K562 (cell line): Measurements from ENCODE around the gene KCNH8. TPM values are rescaled to one million over a fixed set of nuclear protein-coding genes. Genes with fewer than 3 reads are reported as not detected.
"Not testable (repeated sequence)": the region's sequence is repeated elsewhere in the genome, so short reads cannot be mapped to it uniquely, and the experiment has no call there.

ENCODE experiments used
- ATAC-seq: fragments of 200-7000 bp; cut with Tn5 transposase; 3 replicates; pipeline ENCODE4 v1.9.1; 2020; ENCODE audit warnings: moderate library complexity
- BruUV-seq: library from RNA; stranded (reverse); fragments of 400-500 nt; replicated peaks from 2 replicates; lab custom pipeline; 2021; lab: Mats Ljungman, UMichigan
- CTCF ChIA-PET: fragments of 300-600 bp; formaldehyde crosslinking; extraction: SDS; loops from one replicate; lab custom pipeline; 2021; ENCODE audit warnings: low intra/inter-chr PET ratio; lab: Yijun Ruan, JAX
- POLR2A ChIA-PET: fragments of 300-600, 350-650 bp; sonication (Branson Sonifier 250); formaldehyde crosslinking; extraction: SDS; loops from one replicate; lab custom pipeline; 2021; ENCODE audit warnings: antibody characterized with exemption, inconsistent platforms; lab: Yijun Ruan, JAX
- DNase-seq, 4 experiments: peaks; one replicate each; pipeline versions ENCODE4 v3.0.0 to v3.0.0-alpha.2; 2011 to 2018; ENCODE audit warnings: low spot score in 3 of 4, mixed read lengths in 3 of 4; ENCODE audit errors: extremely low read depth in 1 of 4
- FAIRE-seq: peaks from 2 replicates; lab custom pipeline; 2011; peaks lifted over from hg19 to GRCh38; lab: Jason Lieb, UNC
- H2AFZ ChIP-seq: 2 replicates; pipeline ENCODE4 v1.6.0; 2011; ENCODE audit warnings: low read depth, low read length, control low read depth, inconsistent platforms
- H3K27ac ChIP-seq: fragments of 200-600 bp; 3 replicates; pipeline ENCODE4 v1.8.0; 2011; ENCODE audit warnings: low read depth, mild to moderate bottlenecking, control low read depth, inconsistent platforms, low read length, moderate library complexity, mixed read lengths; ENCODE audit errors: extremely low read depth
- H3K27me3 ChIP-seq, 2 experiments: fragments of 300-600 bp in 1 of 2; 2 replicates in 1 of 2; 3 replicates in 1 of 2; pipeline versions ENCODE4 v1.6.0 to v1.8.0; 2011; ENCODE audit warnings: inconsistent platforms in 2 of 2, low read length in 2 of 2, mild to moderate bottlenecking in 1 of 2, mixed read lengths in 1 of 2, moderate library complexity in 1 of 2; ENCODE audit not compliant: control insufficient read depth in 2 of 2, insufficient read depth in 2 of 2
- H3K36me3 ChIP-seq: fragments of 300-600 bp; 3 replicates; pipeline ENCODE4 v1.8.0; 2011; ENCODE audit warnings: mild to moderate bottlenecking, low read length, inconsistent platforms; ENCODE audit not compliant: control insufficient read depth, insufficient read depth
- H3K4me1 ChIP-seq, 2 experiments: fragments of 200-600 bp in 1 of 2; replicated peaks in 1 of 2; 2 replicates in 1 of 2; 3 replicates in 1 of 2; pipeline versions ENCODE4 v1.5.1 to v1.8.0; 2011; ENCODE audit warnings: inconsistent platforms in 2 of 2, low read length in 2 of 2, mild to moderate bottlenecking in 1 of 2, mixed read lengths in 1 of 2, moderate library complexity in 1 of 2; ENCODE audit not compliant: control insufficient read depth in 2 of 2, insufficient read depth in 2 of 2
- H3K4me2 ChIP-seq: 2 replicates; pipeline ENCODE4 v1.6.1; 2011; ENCODE audit warnings: low read length, control low read depth, inconsistent platforms, mixed read lengths; ENCODE audit not compliant: insufficient read depth
- H3K4me3 ChIP-seq: fragments of 200-600 bp; sonication (generic), shearing (Covaris generic); 2 replicates; pipeline ENCODE4 v1.5.1; 2016; ENCODE audit warnings: control low read depth, inconsistent platforms
- H3K79me2 ChIP-seq: fragments of 200-600 bp; 3 replicates; pipeline ENCODE4 v1.8.0; 2011; ENCODE audit warnings: low read length, inconsistent platforms; ENCODE audit not compliant: control insufficient read depth, insufficient read depth
- H3K9ac ChIP-seq, 2 experiments: 2 replicates each; pipeline versions ENCODE4 v1.6.0 to v1.6.1; 2011; ENCODE audit warnings: low read depth in 2 of 2, low read length in 2 of 2, control low read depth in 1 of 2, inconsistent platforms in 1 of 2, mild to moderate bottlenecking in 1 of 2, mixed read lengths in 1 of 2; ENCODE audit not compliant: insufficient read depth in 1 of 2
- H3K9me1 ChIP-seq: one replicate; pipeline ENCODE4 v1.6.0; 2011; ENCODE audit warnings: inconsistent platforms, mild to moderate bottlenecking, low read length, moderate library complexity; ENCODE audit not compliant: control insufficient read depth, insufficient read depth
- H3K9me3 ChIP-seq: replicated peaks from 2 replicates; pipeline ENCODE4 v1.5.1; 2011; ENCODE audit warnings: low read depth, low read length, inconsistent platforms; ENCODE audit not compliant: control insufficient read depth, insufficient read depth
- H4K20me1 ChIP-seq: replicated peaks from 2 replicates; pipeline ENCODE4 v1.6.1; 2011; ENCODE audit warnings: low read length, inconsistent platforms, mixed read lengths; ENCODE audit not compliant: control insufficient read depth, insufficient read depth
- KDM5B ChIP-seq: fragments of 200-600 bp; sonication (generic); IDR thresholded peaks from 2 replicates; pipeline ENCODE4 v1.6.1; 2012; ENCODE audit warnings: low read depth, mild to moderate bottlenecking, moderate library complexity, low read length, control low read depth, inconsistent platforms; ENCODE audit not compliant: insufficient replicate concordance
- NBN ChIP-seq: fragments of 450-650 bp; IDR thresholded peaks from 2 replicates; pipeline ENCODE4 v1.6.1; 2016; ENCODE audit warnings: low read depth, mild to moderate bottlenecking
- U2AF2 ChIP-seq: fragments of 200-400 bp; formaldehyde crosslinking; optimal IDR thresholded peaks from 2 replicates; pipeline ENCODE3; 2017; ENCODE audit warnings: low read depth, mild to moderate bottlenecking, low read length
- YBX1 ChIP-seq: fragments of 450-650 bp; IDR thresholded peaks from 2 replicates; pipeline ENCODE4 v1.7.1; 2016; ENCODE audit warnings: mild to moderate bottlenecking
- WGBS: fragments of 100-300 bp; shearing (Covaris generic); methylation state at CpG from one replicate; pipeline ENCODE4 v1.1.6; 2016; ENCODE audit warnings: low coverage, mixed read lengths; ENCODE audit not compliant: insufficient coverage; ENCODE audit errors: missing lambda C conversion rate; 5-methylcytosine and 5-hydroxymethylcytosine counted together
- in situ Hi-C: fragments of 300-500 bp; cut with MboI; formaldehyde crosslinking; loops from 4 replicates; pipeline ENCODE4 v1.15.0; 2018; ENCODE audit warnings: inconsistent platforms, mixed read lengths
- intact Hi-C: fragments of 100-400 bp; cut with micrococcal nuclease; formaldehyde crosslinking; loops from 2 replicates; pipeline ENCODE4 v1.14.2; 2022
- polyA plus RNA-seq, 8 experiments: library from polyadenylated mRNA; depleted of rRNA in 4 of 8; stranded (reverse) in 5 of 8; unstranded in 3 of 8; fragments of >200 nt; fragmentation: Nextera tagmentation in 2 of 8; fragmentation: Illumina TruSeq in 1 of 8; extraction: Ambion mirVana in 2 of 8; extraction: Trizol in 1 of 8; gene quantifications; 2 replicates each; pipeline versions ENCODE4 v1.2.1 to v1.2.3, GENCODE V29; 2011 to 2014; ENCODE audit warnings: inconsistent platforms in 1 of 8, missing spikeins in 1 of 8
- total RNA-seq, 7 experiments: library from RNA; depleted of rRNA in 6 of 7; stranded (reverse); fragments of >200 nt in 6 of 7; fragmentation: Illumina TruSeq in 2 of 7; extraction: Trizol in 2 of 7; gene quantifications; 2 replicates each; pipeline versions ENCODE4 v1.2.1 to v1.2.3, GENCODE V29; 2011 to 2021; ENCODE audit warnings: low replicate concordance in 1 of 7

Gene KCNH8
- total and polyA plus RNA-seq, 9 of the 15 experiments (the other 6 are each of a cell fraction or from before 2014, with no cell fraction given), result 0.02 to 0.08 (median 0.04) TPM; not detected in 6

DNA sequence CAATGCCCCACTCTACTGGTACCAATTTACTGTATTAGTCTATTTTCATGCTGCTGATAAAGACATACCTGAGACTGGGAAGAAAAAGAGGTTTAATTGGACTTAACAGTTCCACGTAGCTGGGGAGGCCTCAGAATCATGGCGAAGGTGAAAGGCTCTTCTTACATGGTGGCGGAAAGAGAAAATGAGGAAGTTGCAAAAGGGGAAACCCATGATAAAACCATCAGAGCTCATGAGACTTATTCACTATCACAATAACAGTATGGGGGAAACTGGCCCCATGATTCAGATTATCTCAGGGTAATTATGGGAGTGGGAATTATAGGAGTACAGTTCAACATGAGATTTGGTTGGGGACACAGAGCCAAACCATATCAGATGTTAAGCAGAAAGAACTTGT, 81.6 kb downstream of the KCNH8 start:
- H2AFZ ChIP-seq, DNase-seq, H3K9me3 ChIP-seq, ATAC-seq, intact Hi-C loops, H3K9ac ChIP-seq, H3K4me2 ChIP-seq, H3K36me3 ChIP-seq, H3K9me1 ChIP-seq, H3K4me3 ChIP-seq, H3K27ac ChIP-seq, CTCF ChIA-PET, H3K79me2 ChIP-seq, FAIRE-seq, H3K4me1 ChIP-seq, H4K20me1 ChIP-seq, in situ Hi-C loops, H3K27me3 ChIP-seq, POLR2A ChIA-PET, BruUV-seq: not testable (repeated sequence)
- 0% methylated on average over 3 of the region's 3 CpGs for WGBS

GRCh38 chr3:19231792-19232461, 83.6 kb downstream of the KCNH8 start:
- FAIRE-seq (no peak), ATAC-seq (no peak), DNase-seq (no peak)
- H4K20me1 ChIP-seq, result no peaks in the 10 kb centered on the region
- in situ Hi-C loops, result no loop called here
- no peak overlapping the region for H3K4me3 ChIP-seq
- no peaks in the 10 kb centered on the region for H3K36me3 ChIP-seq
- POLR2A ChIA-PET, result interaction anchor here (0.6 kb wide), 1 partner anchor 12 kb away, joined by 3 read pairs; no protein-coding TSS in a partner anchor
- no peak for TF ChIP-seq NBN
- no peak for TF ChIP-seq U2AF2
- TF ChIP-seq KDM5B, result no peak
- no peak for TF ChIP-seq YBX1
- no peaks in the 10 kb centered on the region for H3K9me1 ChIP-seq
- H3K4me1 ChIP-seq, result no peaks in the 10 kb centered on the region
- H3K9me3 ChIP-seq, result no peaks in the 10 kb centered on the region; the same call in 1 of the 2 replicates
- 1% methylated on average over 4 of the region's 4 CpGs for WGBS
- CTCF ChIA-PET, result no interaction called here
- no peak overlapping the region for H3K27ac ChIP-seq
- no TSS peak for BruUV-seq
- no peaks in the 10 kb centered on the region for H3K79me2 ChIP-seq
- no peaks in the 10 kb centered on the region for H3K27me3 ChIP-seq
- H3K4me2 ChIP-seq, result no peak overlapping the region
- H2AFZ ChIP-seq, result no peak overlapping the region
- no peak overlapping the region for H3K9ac ChIP-seq
- intact Hi-C loops, result no loop called here
